ENCODE measurements around the gene TMPRSS11F.

DNA sequence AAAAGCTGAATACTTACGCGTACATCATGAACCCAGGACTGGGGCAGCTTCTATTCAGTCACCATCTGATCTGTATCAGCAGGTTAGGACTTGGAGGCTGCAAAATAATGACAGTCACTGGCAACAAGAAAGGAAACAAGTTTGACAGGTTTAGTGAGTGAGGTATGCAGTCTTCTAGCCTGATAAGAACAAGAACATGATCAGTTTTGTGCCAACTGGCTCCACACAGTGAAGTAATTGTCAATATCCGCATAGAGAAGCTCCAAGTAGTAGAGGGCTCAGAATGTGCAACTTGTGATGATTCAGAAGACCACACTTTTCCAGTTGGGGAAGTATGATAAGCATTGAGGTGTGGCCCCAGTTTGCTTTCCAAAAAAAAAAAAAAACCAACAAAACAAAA is at the start of gene TMPRSS11F:
- TF ChIP-seq SIN3A (IDR thresholded peaks at IDR 0.05; ENCODE audit: borderline replicate concordance, insufficient read depth, low read depth, low read length) (no peak), CTCF (IDR thresholded peaks at IDR 0.05) (no peak), POLR2AphosphoS5 (IDR thresholded peaks at IDR 0.05; ENCODE audit: low read depth, low read length) (no peak)
